GM23338 (cell line): ENCODE measurements around the gene HADH. TPM values are rescaled to one million over a fixed set of nuclear protein-coding genes. Genes with fewer than 3 reads are reported as not detected.

Experiments
- ATAC-seq: fragments of 200-7000 bp; cut with Tn5 transposase; 3 replicates; pipeline ENCODE4 v1.9.1; 2020
- DNase-seq: peaks from one replicate; pipeline ENCODE4 v3.0.0-alpha.2; 2015; ENCODE audit warnings: low spot score
- H2AFZ ChIP-seq: fragments of 200-600 bp; sonication (generic); 2 replicates; pipeline ENCODE4 v1.8.0; 2016; ENCODE audit warnings: antibody characterized with exemption, mild to moderate bottlenecking, moderate library complexity
- H3F3A ChIP-seq: fragments of 200-600 bp; sonication (generic); replicated peaks from 2 replicates; pipeline ENCODE4 v1.8.0; 2017; ENCODE audit warnings: antibody characterized with exemption, mixed run types, low read depth
- H3K27ac ChIP-seq: fragments of 200-600 bp; sonication (generic); 2 replicates; pipeline ENCODE4 v1.6.1; 2016; ENCODE audit warnings: low read depth
- H3K27me3 ChIP-seq: fragments of 200-600 bp; sonication (generic); 2 replicates; pipeline ENCODE4 v1.8.0; 2016; ENCODE audit warnings: mild to moderate bottlenecking, mixed run types, moderate library complexity; ENCODE audit not compliant: insufficient read depth
- H3K36me3 ChIP-seq: fragments of 200-600 bp; sonication (generic); 2 replicates; pipeline ENCODE4 v1.8.0; 2016; ENCODE audit warnings: mild to moderate bottlenecking; ENCODE audit not compliant: insufficient read depth
- H3K4me1 ChIP-seq: fragments of 200-600 bp; sonication (generic); 2 replicates; pipeline ENCODE4 v1.8.0; 2016; ENCODE audit warnings: mild to moderate bottlenecking, moderate library complexity; ENCODE audit not compliant: insufficient read depth
- H3K4me2 ChIP-seq: fragments of 200-600 bp; sonication (generic); 2 replicates; pipeline ENCODE4 v1.7.1; 2017; ENCODE audit warnings: mixed run types
- H3K4me3 ChIP-seq: fragments of 200-600 bp; sonication (generic); 2 replicates; pipeline ENCODE4 v1.6.1; 2016; ENCODE audit warnings: mixed run types
- H3K79me2 ChIP-seq: fragments of 200-600 bp; sonication (generic); replicated peaks from 2 replicates; pipeline ENCODE4 v1.8.0; 2017; ENCODE audit warnings: mild to moderate bottlenecking; ENCODE audit not compliant: insufficient read depth
- H3K9me2 ChIP-seq: fragments of 200-600 bp; sonication (generic); 2 replicates; pipeline ENCODE4 v1.8.0; 2017; ENCODE audit not compliant: insufficient read depth
- H4K20me1 ChIP-seq: fragments of 200-600 bp; sonication (generic); replicated peaks from 2 replicates; pipeline ENCODE4 v1.8.0; 2017; ENCODE audit warnings: mild to moderate bottlenecking; ENCODE audit not compliant: insufficient read depth
- H3K27ac Mint-ChIP-seq: 2 replicates; pipeline ENCODE4 v1.8.0; 2020; ENCODE audit warnings: inconsistent platforms, mild to moderate bottlenecking, moderate library complexity, mixed read lengths
- H3K27me3 Mint-ChIP-seq: 3 replicates; pipeline ENCODE4 v1.8.0; 2022; ENCODE audit warnings: low read depth, mild to moderate bottlenecking, moderate library complexity, mixed read lengths, inconsistent platforms; ENCODE audit not compliant: insufficient read depth, poor library complexity
- H3K36me3 Mint-ChIP-seq: 3 replicates; pipeline ENCODE4 v1.8.0; 2021; ENCODE audit warnings: low read depth, mild to moderate bottlenecking, inconsistent platforms, moderate library complexity, mixed read lengths
- H3K4me1 Mint-ChIP-seq: 3 replicates; pipeline ENCODE4 v1.8.0; 2020; ENCODE audit warnings: mild to moderate bottlenecking, inconsistent platforms, mixed read lengths
- H3K4me3 Mint-ChIP-seq: 3 replicates; pipeline ENCODE4 v1.8.0; 2021; ENCODE audit warnings: moderate library complexity, mild to moderate bottlenecking, inconsistent platforms, mixed read lengths
- H3K9me3 Mint-ChIP-seq: 3 replicates; pipeline ENCODE4 v1.8.0; 2020; ENCODE audit warnings: moderate library complexity, mild to moderate bottlenecking, inconsistent platforms, mixed read lengths
- EZH2 ChIP-seq: fragments of 200-600 bp; sonication (generic); IDR thresholded peaks from one replicate; pipeline ENCODE4 v1.8.0; 2017; ENCODE audit warnings: antibody characterized with exemption, mild to moderate bottlenecking, low read depth; ENCODE audit not compliant: unreplicated experiment
- JUNB ChIP-seq: IDR thresholded peaks from one replicate; pipeline ENCODE4 v1.6.1; 2016; ENCODE audit warnings: antibody characterized with exemption; ENCODE audit not compliant: unreplicated experiment
- NANOG ChIP-seq: IDR thresholded peaks from 2 replicates; pipeline ENCODE4 v1.6.1; 2016; ENCODE audit warnings: antibody characterized with exemption, borderline replicate concordance
- ZNF114 ChIP-seq: fragments of 250-450 bp; sonication (Bioruptor Pico); IDR thresholded peaks from 2 replicates; pipeline ENCODE4 v1.5.0; 2020; ENCODE audit warnings: mild to moderate bottlenecking, moderate library complexity
- polyA plus RNA-seq: library from polyadenylated mRNA; unstranded; fragments of >200 nt; fragmentation: Nextera tagmentation; extraction: Ambion mirVana; gene quantifications from 2 replicates; pipeline ENCODE4 v1.2.1, GENCODE V29; 2016
- total RNA-seq: library from RNA; depleted of rRNA; stranded (reverse); fragments of >200 nt; shearing (Covaris generic); gene quantifications from 2 replicates; pipeline ENCODE4 v1.2.3, GENCODE V29; 2014
- TF ChIP-seq, protein P1 (sequence below): fragments of 250-450 bp; sonication (Bioruptor Pico); IDR thresholded peaks from 2 replicates; pipeline ENCODE4 v1.5.0; 2020; ENCODE audit warnings: mild to moderate bottlenecking, moderate library complexity
- TF ChIP-seq, protein P2 (sequence below): IDR thresholded peaks from 2 replicates; pipeline ENCODE4 v1.6.1; 2016; ENCODE audit warnings: antibody characterized with exemption

The HADH gene
- total and polyA plus RNA-seq, 2 experiments from 2014 or later, result 39.1 to 39.2 TPM

DNA sequence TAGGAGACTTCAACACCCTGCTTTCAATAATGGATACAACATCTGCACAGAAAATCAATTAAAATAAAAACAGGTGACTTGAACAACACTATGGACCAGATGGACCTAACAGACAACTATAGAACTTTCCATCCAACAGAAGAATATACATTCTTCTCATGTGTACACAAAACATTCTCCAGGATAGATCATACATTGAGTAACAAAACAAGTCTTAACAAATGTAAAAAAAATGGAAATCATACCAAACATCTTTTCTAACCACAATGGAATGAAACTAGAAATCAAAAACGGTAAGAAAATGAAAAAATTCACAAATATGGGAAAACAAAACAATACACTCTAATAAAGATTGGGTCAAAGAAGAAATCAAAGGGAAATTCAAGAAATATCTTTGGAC lies 33.7 kb upstream of the HADH start:
- no peaks in the 10 kb centered on the region for H3K27me3 ChIP-seq
- H2AFZ ChIP-seq, result no peak overlapping the region
- DNase-seq (no peak), ATAC-seq (no peak)
- Mint-ChIP-seq H3K27ac (no peak overlapping the region), H3K9me3 (peaks cover 47% of the 10 kb centered on the region), H3K36me3 (peaks cover 29% of the 10 kb centered on the region), H3K4me3 (no peak overlapping the region), H3K4me1 (no peaks in the 10 kb centered on the region), H3K27me3 (no peaks in the 10 kb centered on the region)
- no peaks in the 10 kb centered on the region for H3F3A ChIP-seq
- H3K79me2 ChIP-seq, result no peaks in the 10 kb centered on the region
- H3K4me1 ChIP-seq, result no peaks in the 10 kb centered on the region
- no peak overlapping the region for H3K4me2 ChIP-seq
- TF ChIP-seq NANOG (no peak), ZNF114 (CRISPR knock-in tag) (no peak), JUNB (no peak), EZH2 (no peak)
- TF ChIP-seq, protein P1, sequence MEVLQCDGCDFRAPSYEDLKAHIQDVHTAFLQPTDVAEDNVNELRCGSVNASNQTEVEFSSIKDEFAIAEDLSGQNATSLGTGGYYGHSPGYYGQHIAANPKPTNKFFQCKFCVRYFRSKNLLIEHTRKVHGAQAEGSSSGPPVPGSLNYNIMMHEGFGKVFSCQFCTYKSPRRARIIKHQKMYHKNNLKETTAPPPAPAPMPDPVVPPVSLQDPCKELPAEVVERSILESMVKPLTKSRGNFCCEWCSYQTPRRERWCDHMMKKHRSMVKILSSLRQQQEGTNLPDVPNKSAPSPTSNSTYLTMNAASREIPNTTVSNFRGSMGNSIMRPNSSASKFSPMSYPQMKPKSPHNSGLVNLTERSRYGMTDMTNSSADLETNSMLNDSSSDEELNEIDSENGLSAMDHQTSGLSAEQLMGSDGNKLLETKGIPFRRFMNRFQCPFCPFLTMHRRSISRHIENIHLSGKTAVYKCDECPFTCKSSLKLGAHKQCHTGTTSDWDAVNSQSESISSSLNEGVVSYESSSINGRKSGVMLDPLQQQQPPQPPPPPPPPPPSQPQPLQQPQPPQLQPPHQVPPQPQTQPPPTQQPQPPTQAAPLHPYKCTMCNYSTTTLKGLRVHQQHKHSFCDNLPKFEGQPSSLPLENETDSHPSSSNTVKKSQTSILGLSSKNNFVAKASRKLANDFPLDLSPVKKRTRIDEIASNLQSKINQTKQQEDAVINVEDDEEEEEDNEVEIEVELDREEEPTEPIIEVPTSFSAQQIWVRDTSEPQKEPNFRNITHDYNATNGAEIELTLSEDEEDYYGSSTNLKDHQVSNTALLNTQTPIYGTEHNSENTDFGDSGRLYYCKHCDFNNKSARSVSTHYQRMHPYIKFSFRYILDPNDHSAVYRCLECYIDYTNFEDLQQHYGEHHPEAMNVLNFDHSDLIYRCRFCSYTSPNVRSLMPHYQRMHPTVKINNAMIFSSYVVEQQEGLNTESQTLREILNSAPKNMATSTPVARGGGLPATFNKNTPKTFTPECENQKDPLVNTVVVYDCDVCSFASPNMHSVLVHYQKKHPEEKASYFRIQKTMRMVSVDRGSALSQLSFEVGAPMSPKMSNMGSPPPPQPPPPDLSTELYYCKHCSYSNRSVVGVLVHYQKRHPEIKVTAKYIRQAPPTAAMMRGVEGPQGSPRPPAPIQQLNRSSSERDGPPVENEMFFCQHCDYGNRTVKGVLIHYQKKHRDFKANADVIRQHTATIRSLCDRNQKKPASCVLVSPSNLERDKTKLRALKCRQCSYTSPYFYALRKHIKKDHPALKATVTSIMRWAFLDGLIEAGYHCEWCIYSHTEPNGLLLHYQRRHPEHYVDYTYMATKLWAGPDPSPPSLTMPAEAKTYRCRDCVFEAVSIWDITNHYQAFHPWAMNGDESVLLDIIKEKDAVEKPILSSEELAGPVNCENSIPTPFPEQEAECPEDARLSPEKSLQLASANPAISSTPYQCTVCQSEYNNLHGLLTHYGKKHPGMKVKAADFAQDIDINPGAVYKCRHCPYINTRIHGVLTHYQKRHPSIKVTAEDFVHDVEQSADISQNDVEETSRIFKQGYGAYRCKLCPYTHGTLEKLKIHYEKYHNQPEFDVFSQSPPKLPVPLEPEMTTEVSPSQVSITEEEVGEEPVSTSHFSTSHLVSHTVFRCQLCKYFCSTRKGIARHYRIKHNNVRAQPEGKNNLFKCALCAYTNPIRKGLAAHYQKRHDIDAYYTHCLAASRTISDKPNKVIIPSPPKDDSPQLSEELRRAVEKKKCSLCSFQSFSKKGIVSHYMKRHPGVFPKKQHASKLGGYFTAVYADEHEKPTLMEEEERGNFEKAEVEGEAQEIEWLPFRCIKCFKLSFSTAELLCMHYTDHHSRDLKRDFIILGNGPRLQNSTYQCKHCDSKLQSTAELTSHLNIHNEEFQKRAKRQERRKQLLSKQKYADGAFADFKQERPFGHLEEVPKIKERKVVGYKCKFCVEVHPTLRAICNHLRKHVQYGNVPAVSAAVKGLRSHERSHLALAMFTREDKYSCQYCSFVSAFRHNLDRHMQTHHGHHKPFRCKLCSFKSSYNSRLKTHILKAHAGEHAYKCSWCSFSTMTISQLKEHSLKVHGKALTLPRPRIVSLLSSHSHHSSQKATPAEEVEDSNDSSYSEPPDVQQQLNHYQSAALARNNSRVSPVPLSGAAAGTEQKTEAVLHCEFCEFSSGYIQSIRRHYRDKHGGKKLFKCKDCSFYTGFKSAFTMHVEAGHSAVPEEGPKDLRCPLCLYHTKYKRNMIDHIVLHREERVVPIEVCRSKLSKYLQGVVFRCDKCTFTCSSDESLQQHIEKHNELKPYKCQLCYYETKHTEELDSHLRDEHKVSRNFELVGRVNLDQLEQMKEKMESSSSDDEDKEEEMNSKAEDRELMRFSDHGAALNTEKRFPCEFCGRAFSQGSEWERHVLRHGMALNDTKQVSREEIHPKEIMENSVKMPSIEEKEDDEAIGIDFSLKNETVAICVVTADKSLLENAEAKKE (CRISPR knock-in tag), result no peak
- TF ChIP-seq, protein P2, sequence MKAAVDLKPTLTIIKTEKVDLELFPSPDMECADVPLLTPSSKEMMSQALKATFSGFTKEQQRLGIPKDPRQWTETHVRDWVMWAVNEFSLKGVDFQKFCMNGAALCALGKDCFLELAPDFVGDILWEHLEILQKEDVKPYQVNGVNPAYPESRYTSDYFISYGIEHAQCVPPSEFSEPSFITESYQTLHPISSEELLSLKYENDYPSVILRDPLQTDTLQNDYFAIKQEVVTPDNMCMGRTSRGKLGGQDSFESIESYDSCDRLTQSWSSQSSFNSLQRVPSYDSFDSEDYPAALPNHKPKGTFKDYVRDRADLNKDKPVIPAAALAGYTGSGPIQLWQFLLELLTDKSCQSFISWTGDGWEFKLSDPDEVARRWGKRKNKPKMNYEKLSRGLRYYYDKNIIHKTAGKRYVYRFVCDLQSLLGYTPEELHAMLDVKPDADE, result no peak
- peaks cover 6% of the 10 kb centered on the region; the same call in 1 of the 2 replicates for H3K36me3 ChIP-seq
- H3K4me3 ChIP-seq, result no peak overlapping the region
- H3K9me2 ChIP-seq, result 0 out of 2 replicates have a peak, but pooled peaks cover 3% of the 10 kb centered on the region
- H3K27ac ChIP-seq, result no peak overlapping the region
- no peaks in the 10 kb centered on the region for H4K20me1 ChIP-seq
